CD4-positive, alpha-beta T cell treated with Interleukin-6 for 4 hours (primary cell): ENCODE measurements around the gene PRICKLE4.

Experiments used
- DNase-seq: peaks from one replicate; pipeline ENCODE4 v3.0.0-alpha.2; 2020; ENCODE audit warnings: mixed read lengths

PRICKLE4 gene, protein sequence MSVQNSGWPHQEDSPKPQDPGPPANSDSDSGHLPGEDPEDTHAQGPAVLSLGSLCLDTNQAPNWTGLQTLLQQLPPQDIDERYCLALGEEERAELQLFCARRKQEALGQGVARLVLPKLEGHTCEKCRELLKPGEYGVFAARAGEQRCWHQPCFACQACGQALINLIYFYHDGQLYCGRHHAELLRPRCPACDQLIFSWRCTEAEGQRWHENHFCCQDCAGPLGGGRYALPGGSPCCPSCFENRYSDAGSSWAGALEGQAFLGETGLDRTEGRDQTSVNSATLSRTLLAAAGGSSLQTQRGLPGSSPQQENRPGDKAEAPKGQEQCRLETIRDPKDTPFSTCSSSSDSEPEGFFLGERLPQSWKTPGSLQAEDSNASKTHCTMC

DNA sequence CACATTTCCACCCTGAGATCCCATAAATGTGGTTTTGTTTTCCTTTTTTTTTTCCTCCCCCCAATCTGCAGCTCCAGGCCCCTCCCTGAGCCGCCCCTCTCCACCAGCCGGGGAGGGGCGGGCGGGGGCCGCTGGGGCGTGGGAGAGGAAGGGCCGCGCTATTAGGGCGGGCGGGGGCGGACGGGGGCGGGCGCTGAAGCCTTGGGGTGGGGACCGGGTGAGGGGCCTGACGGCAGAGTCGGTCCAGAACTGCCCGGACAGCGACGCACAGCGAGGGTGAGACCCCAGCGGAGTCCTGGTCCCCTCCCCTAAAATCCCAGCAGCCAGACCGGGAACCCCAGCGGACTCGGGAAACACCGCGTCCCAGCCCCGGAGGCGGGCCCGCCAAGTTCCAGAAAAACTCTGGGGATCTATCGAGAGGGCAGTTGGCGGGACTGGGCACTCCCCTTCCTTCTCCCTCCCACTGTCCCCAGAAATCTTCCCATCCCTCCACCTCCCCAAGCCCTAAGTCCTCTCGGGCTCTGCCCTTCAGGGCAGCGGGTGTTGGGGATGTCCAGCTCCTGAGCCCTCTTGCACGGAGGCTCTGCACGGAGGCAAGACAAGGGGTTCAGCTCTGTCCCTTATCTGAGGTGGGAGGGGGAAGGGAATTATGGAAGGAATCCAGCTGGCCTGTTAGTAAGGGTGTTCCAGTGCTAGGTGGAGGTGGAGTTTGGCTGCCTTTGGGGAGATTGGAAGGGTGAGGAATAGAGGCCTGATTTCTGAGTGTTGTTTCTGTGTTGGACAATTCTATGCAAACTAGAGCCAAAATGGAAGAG, at the start of gene PRICKLE4:
PRICKLE4 (plus strand) TSS at position 232 of the 815 bp plus-strand sequence. CDS start 2,692 bp downstream, outside the sequence.
- no peak for DNase-seq

DNA sequence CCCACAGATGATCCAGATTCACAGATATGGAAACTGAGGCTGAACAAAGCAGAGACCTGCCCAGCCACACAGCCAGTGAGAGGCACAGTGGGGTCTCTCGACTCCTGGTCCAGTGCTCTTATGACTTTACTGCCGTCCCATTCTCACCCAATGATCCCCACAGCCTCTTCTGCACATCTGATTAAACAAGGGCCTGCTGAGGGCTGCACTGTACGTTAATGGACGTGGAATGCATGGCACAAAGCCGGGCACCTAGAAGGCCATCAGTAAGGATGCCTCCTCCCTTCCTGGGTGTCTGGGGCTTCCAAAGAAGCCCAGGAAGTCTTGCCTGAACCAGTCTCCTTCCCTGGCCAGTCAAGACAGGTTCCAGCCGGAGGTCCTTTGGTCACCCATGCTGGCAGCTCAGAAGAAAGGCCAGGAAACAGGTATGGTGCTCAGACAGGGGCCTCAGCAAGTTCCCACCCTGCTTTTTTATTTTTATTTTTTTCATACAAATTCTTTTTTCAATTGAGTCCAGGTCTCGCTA, 49.0 kb upstream of the PRICKLE4 start:
- no peak for DNase-seq

- DNase-seq, result no peak
Measured at GRCh38 chr6:41732149-41732548, 48.4 kb upstream of the PRICKLE4 start.

DNA sequence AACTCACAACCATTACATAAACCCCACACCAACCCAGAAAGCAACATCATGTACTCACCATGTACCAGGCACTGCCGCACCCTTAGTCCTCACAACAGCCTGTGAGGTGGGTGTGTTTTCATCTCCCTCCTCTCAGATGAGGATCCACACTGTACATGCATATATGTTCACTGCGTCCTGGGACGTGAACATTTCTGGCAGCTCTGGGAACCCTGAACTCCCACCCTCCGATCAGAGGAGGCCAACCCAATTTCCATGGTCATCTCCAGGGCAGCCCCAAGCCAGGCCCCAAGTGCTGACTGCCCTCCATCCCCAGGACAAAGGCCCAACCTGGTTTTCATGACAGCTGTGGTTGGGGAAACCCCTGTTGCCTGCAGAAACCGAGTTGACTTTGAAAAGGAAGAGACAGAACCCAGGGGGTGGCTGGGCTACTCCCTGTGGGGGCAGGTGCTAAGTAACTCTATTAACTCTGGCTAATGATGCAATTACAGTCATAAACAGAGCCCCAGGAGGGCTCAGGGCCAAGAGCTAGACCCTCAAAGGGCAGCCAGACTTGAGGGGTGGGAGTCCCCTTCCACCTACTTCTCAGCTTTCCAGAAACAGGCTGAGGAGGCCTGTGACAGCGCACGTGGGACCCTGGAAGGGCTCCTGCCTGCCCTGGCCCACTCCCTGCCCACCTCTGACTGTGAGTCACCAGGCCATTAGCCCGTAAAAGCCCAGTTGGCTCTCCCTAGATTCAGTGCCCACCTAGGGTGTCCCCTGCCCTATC, 47.8 kb upstream of the PRICKLE4 start:
- peak; percentile 56 for DNase-seq

DNA sequence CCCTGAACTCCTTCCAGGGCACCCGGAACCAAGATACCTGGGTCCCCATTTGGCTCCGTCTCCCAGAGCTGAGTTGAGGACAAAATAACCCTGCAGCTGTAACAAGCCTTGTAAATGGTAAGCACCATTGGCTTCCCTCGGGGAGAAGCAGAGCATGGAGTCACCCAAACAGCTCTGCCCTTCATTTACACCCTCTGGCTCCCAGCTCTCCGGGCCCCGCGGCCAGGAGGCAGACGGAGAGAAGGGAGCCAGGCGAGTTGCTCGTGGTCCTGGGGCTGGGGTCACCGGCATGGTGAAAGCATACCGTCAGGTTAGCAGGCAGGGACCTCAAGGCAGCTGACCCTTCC, 47.2 kb upstream of the PRICKLE4 start:
- DNase-seq, result no peak

- peak; percentile 81 for DNase-seq
Measured at GRCh38 chr6:41733707-41734665, 46.6 kb upstream of the PRICKLE4 start.

DNA sequence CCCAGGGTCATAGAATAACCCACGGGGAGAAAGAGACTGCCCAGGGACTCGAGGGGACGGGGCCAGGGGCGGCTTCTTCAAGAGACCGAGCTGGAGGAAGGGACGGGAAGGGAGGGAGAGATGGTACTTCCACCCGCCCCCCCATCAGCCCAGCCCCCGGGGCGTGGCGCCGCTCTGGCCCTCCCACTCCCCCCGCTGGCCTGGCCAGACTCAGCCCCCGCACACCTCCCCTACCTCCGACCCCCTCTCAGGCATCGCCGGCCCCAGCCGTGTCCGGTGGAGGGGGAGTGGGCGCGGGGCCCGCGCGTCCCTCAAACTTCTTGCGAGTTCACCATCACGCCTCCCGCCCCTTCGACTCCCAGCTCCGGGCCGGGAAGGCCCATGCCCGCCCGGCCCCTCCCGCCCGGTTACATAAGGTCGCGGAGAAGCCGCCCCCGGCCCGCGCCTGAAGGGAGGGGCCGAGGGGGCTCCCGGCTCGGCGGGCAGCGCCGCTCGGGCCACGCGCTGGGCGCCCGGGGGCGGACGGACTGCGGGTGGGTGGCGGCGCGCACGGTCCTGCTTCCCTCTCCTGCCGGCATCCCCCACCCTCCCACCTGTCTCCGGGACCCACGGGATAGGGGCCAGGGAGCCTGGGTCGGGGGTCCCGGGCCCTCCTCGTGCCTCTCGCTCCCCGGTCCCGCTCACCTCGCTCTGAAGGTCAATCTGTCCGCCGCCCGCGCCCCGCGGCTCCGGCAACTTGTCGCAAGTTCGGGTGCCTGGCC, 45.7 kb upstream of the PRICKLE4 start:
- peak; percentile 83 for DNase-seq

- DNase-seq, result peak; percentile 95
Measured at GRCh38 chr6:41735427-41736185, 45.0 kb upstream of the PRICKLE4 start, which contains the start of gene TFEB. Gene TFEB, minus strand, starts transcription at chr6:41735608. Its CDS starts 44,395 bp downstream, at chr6:41691213.

DNA sequence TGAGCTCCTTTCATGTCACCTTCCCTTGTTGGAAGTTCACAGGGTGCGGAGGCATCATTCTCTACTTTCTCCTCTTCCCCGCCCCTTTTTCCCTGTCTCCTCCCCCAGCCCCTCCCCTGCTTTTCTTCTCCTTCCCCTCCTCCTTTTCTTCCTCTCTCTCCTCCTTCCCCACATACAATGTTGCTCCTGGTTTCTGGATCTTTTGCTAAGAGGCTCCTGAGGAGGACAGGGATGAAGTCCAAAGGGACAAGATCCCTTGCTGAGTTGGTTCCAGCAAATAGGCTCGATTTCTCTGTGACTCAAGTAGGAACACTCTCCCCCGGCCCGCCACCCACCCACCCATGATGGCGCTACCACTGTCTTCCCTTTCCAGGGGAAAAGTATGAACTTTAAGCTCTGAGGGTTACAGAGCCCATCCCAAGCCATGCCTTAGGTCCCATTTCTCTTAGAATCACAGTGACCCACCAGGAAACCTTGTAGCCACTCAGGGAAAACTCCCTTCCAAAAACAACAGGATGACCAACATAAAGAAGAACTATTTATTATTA, 44.3 kb upstream of the PRICKLE4 start:
- DNase-seq, result no peak

DNA sequence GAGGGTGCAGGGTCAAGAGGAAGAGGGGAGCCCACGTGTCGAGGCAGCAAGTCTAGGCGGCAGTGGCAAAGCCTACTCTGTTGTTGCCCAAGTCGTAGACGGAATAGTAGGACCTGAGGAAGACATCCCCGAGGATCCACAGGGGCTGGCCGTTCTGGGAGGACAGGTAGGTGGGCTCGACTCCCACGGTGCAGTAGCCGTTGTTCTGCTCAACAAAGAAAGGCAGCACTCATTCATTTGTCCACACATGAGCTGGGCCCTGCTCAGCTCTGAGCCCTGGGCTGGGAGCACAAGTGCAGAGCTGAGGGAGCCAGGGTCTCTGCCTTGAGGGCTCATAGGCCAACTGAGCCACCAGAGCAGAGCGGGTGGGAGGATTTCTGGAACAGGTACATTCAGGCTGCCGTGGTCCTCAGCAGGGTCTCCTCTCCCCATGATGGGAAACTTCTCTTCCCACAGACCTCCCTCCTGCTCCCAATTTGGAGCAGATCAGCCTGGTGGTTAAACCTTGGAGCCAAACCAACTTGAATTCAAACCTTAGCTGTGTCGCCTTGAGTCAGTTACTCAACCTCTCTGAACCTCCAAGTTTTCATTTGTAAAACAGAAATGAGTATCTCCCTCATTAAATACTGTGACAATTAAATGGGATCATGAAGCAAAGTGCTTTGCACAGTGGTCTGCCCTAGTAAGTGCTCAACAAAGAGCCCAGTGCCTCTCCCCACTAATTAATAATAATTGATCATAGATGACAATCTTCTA, 43.6 kb upstream of the PRICKLE4 start:
- no peak for DNase-seq

GRCh38 chr6:41737591-41738130, 42.9 kb upstream of the PRICKLE4 start:
- no peak for DNase-seq

- DNase-seq, result no peak
Measured at GRCh38 chr6:41739041-41739440, 41.5 kb upstream of the PRICKLE4 start.

GRCh38 chr6:41740366-41741162, 40.0 kb upstream of the PRICKLE4 start:
- DNase-seq, result no peak

DNA sequence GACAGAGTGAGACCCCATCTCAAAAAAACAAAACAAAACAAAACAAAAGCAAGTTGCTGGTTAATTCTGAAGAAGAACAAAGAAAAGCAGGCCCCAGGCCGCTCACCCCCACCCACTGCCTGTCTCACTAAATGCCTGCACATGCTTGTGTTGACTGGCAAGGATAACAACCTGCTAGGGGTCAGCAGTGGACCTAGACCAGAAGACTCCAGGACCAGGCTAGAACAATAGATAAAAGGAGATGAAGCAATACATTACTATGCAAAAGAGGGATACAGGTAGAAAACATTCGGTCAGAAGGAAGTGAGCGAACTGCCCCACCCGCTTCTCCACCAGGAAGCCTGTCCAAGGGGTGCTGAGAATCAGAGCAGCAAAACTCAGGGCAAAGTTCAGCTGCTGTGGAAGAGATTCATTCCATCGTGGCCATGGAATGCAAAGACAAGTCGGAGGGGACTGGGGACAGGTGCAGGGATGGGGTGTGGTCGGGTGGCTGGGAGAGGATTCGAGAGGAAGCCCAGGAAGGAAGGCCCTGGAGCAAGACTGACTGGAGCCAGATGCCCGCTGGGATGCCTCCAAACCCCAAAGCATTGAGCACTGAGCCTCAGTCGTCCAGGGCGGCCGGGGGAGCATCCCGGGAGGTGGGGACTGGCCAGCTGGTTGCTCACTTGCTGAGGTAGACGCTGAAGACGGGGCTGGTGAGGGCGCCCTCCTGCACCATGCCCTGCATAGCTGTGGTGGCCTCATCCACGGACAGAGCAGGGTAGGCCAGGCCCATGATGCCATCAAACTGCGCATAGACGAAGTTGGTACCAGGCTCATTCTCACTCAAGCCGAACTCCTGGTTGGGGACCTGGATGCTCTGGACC, 38.7 kb upstream of the PRICKLE4 start:
- no peak for DNase-seq

DNA sequence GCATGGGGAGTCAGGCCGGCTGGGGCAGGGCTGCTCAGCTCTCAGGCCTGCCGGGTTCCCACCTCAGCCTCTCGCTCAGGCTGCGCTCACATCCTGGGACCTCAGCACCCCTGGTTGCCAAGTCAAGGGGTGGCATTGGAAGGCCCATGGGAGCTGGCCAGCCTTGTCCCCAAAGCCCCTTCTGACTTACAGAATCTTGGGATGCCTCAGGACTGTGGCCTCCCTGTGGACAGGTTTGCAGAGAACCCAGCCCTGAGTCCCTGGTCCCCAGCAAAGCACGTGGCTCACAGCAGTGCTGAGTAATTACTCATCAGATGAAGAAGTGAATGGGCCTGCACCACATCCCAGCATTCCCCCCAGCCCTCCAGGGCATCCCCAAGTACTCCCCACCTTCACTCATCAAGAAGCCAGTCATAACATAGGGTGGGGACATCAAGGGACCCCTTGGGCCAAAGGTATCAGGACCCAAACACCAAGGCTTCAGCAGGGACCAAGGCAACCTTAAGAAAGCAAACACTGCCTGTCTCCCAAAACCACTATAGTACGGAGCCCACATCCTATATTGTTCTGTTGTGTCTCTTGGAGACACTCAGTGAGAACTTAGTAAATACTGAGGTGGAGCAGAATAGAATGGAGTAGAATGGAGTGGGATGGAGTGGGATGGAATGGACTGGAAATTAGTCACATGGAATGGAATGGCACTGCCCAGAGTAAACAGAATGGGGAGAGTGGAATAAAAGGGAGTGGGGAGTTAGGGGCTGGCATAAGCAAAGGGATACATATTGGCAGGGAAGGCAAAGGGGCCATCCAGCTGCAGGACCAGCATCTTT, 37.0 kb upstream of the PRICKLE4 start:
- no peak for DNase-seq

DNA sequence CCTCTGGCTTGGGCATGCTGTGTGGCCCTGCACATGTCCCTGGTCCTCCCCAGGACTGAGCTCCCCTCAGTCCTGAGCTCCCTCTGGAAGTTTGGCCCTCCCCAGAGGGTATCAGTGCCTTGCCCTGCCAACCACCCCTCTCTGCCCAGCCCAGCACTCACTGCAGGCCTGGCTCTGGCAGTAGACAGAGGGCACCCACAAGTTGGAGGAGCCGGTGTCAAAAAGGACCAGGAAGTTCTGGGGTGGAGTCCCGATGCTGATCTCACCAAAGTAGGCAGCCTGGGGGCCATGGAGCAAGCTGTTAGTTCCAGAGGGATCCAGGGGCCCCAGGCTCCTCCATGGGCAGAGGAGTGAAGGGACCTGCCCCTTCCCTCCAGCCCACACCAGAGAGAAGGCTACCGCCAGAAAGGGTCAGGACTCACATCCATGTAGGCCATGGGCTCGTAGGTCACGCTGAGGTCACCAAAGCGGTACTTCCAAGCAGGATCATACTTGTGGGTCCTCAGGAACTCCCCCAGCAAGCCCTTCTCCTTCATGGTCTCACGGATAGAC, 36.3 kb upstream of the PRICKLE4 start:
- no peak for DNase-seq
